ENCODE data around the gene MANBA.
"Not testable (repeated sequence)": the region's sequence is repeated elsewhere in the genome, so short reads cannot be mapped to it uniquely, and the experiment has no call there.

MANBA gene

GRCh38 chr4:102736636-102737549 lies 23.9 kb downstream of the MANBA start:
- Histone ChIP-seq H3K36me3 (ENCODE audit: insufficient read depth, low read length) (no peaks in the 10 kb centered on the region), H3K27me3 (ENCODE audit: insufficient read depth, low read length) (no peaks in the 10 kb centered on the region), H3K4me1 (ENCODE audit: control insufficient read depth, insufficient read depth, low read length, unreplicated experiment) (peaks cover 5% of the 10 kb centered on the region), H3K79me2 (ENCODE audit: control insufficient read depth, insufficient read depth, low read length, unreplicated experiment) (no peaks in the 10 kb centered on the region), H2AFZ (ENCODE audit: low read length, unreplicated experiment) (no peak overlapping the region), H3K4me3 (ENCODE audit: low read depth, low read length) (no peak overlapping the region), H3K27ac (ENCODE audit: low read depth, low read length) (no peak overlapping the region)

- Histone ChIP-seq H3K36me3 (ENCODE audit: insufficient read depth, low read length) (no peaks in the 10 kb centered on the region), H2AFZ (ENCODE audit: low read length, unreplicated experiment) (no peak overlapping the region), H3K4me1 (ENCODE audit: control insufficient read depth, insufficient read depth, low read length, unreplicated experiment) (peaks cover 5% of the 10 kb centered on the region), H3K79me2 (ENCODE audit: control insufficient read depth, insufficient read depth, low read length, unreplicated experiment) (no peaks in the 10 kb centered on the region), H3K27ac (ENCODE audit: low read depth, low read length) (no peak overlapping the region), H3K27me3 (ENCODE audit: insufficient read depth, low read length) (no peaks in the 10 kb centered on the region), H3K4me3 (ENCODE audit: low read depth, low read length) (no peak overlapping the region)
These were observed 25.2 kb downstream of the MANBA start for GRCh38 chr4:102735582-102735981.

- Histone ChIP-seq H3K27ac (ENCODE audit: low read depth, low read length) (no peak overlapping the region), H3K4me1 (ENCODE audit: control insufficient read depth, insufficient read depth, low read length, unreplicated experiment) (peaks cover 5% of the 10 kb centered on the region), H3K27me3 (ENCODE audit: insufficient read depth, low read length) (no peaks in the 10 kb centered on the region), H3K4me3 (ENCODE audit: low read depth, low read length) (no peak overlapping the region), H3K79me2 (ENCODE audit: control insufficient read depth, insufficient read depth, low read length, unreplicated experiment) (no peaks in the 10 kb centered on the region), H2AFZ (ENCODE audit: low read length, unreplicated experiment) (no peak overlapping the region), H3K36me3 (ENCODE audit: insufficient read depth, low read length) (no peaks in the 10 kb centered on the region)
These were observed 26.0 kb downstream of the MANBA start for GRCh38 chr4:102734591-102735385.

- no peak overlapping the region for H3K4me3 ChIP-seq (ENCODE audit: low read depth, low read length)
- no peak overlapping the region for H2AFZ ChIP-seq (ENCODE audit: low read length, unreplicated experiment)
- H3K27ac ChIP-seq (ENCODE audit: low read depth, low read length): no peak overlapping the region
- H3K27me3 ChIP-seq (ENCODE audit: insufficient read depth, low read length): no peaks in the 10 kb centered on the region
- H3K36me3 ChIP-seq (ENCODE audit: insufficient read depth, low read length): no peaks in the 10 kb centered on the region
- H3K4me1 ChIP-seq (ENCODE audit: control insufficient read depth, insufficient read depth, low read length, unreplicated experiment): peaks cover 5% of the 10 kb centered on the region
- H3K79me2 ChIP-seq (ENCODE audit: control insufficient read depth, insufficient read depth, low read length, unreplicated experiment): no peaks in the 10 kb centered on the region
These were observed 26.7 kb downstream of the MANBA start for GRCh38 chr4:102734116-102734515.

- H2AFZ ChIP-seq (ENCODE audit: low read length, unreplicated experiment): no peak overlapping the region
- H3K4me1 ChIP-seq (ENCODE audit: control insufficient read depth, insufficient read depth, low read length, unreplicated experiment): peaks cover 5% of the 10 kb centered on the region
- H3K36me3 ChIP-seq (ENCODE audit: insufficient read depth, low read length): no peaks in the 10 kb centered on the region
- H3K27me3 ChIP-seq (ENCODE audit: insufficient read depth, low read length): no peaks in the 10 kb centered on the region
- no peak overlapping the region for H3K27ac ChIP-seq (ENCODE audit: low read depth, low read length)
- no peaks in the 10 kb centered on the region for H3K79me2 ChIP-seq (ENCODE audit: control insufficient read depth, insufficient read depth, low read length, unreplicated experiment)
- H3K4me3 ChIP-seq (ENCODE audit: low read depth, low read length): no peak overlapping the region
These were observed 27.7 kb downstream of the MANBA start for GRCh38 chr4:102733084-102733483.

GRCh38 chr4:102732678-102733077 lies 28.1 kb downstream of the MANBA start:
- no peak overlapping the region for H3K4me3 ChIP-seq (ENCODE audit: low read depth, low read length)

GRCh38 chr4:102730968-102731533 lies 29.7 kb downstream of the MANBA start:
- no peaks in the 10 kb centered on the region for H3K79me2 ChIP-seq (ENCODE audit: control insufficient read depth, insufficient read depth, low read length, unreplicated experiment)
- H3K27ac ChIP-seq (ENCODE audit: low read depth, low read length): no peak overlapping the region
- H2AFZ ChIP-seq (ENCODE audit: low read length, unreplicated experiment): no peak overlapping the region

More at GRCh38 chr4:102732678-102733077, 28.1 kb downstream of the MANBA start:
- Histone ChIP-seq H3K4me1 (ENCODE audit: control insufficient read depth, insufficient read depth, low read length, unreplicated experiment) (peaks cover 5% of the 10 kb centered on the region), H3K79me2 (ENCODE audit: control insufficient read depth, insufficient read depth, low read length, unreplicated experiment) (no peaks in the 10 kb centered on the region), H3K27ac (ENCODE audit: low read depth, low read length) (no peak overlapping the region), H3K36me3 (ENCODE audit: insufficient read depth, low read length) (no peaks in the 10 kb centered on the region), H3K27me3 (ENCODE audit: insufficient read depth, low read length) (no peaks in the 10 kb centered on the region), H2AFZ (ENCODE audit: low read length, unreplicated experiment) (no peak overlapping the region)

GRCh38 chr4:102729486-102729885 lies 31.3 kb downstream of the MANBA start:
- H3K4me3 ChIP-seq (ENCODE audit: low read depth, low read length); H3K36me3 ChIP-seq (ENCODE audit: insufficient read depth, low read length); H3K27me3 ChIP-seq (ENCODE audit: insufficient read depth, low read length); H3K27ac ChIP-seq (ENCODE audit: low read depth, low read length); H3K79me2 ChIP-seq (ENCODE audit: control insufficient read depth, insufficient read depth, low read length, unreplicated experiment); H2AFZ ChIP-seq (ENCODE audit: low read length, unreplicated experiment); H3K4me1 ChIP-seq (ENCODE audit: control insufficient read depth, insufficient read depth, low read length, unreplicated experiment): not testable (repeated sequence)

More at GRCh38 chr4:102730968-102731533, 29.7 kb downstream of the MANBA start:
- Histone ChIP-seq H3K36me3 (ENCODE audit: insufficient read depth, low read length) (no peaks in the 10 kb centered on the region), H3K27me3 (ENCODE audit: insufficient read depth, low read length) (no peaks in the 10 kb centered on the region), H3K4me3 (ENCODE audit: low read depth, low read length) (no peak overlapping the region), H3K4me1 (ENCODE audit: control insufficient read depth, insufficient read depth, low read length, unreplicated experiment) (peaks cover 5% of the 10 kb centered on the region)

- not testable (repeated sequence) for H3K27me3 ChIP-seq (ENCODE audit: insufficient read depth, low read length); H3K4me1 ChIP-seq (ENCODE audit: control insufficient read depth, insufficient read depth, low read length, unreplicated experiment); H3K36me3 ChIP-seq (ENCODE audit: insufficient read depth, low read length); H3K27ac ChIP-seq (ENCODE audit: low read depth, low read length); H3K4me3 ChIP-seq (ENCODE audit: low read depth, low read length); H3K79me2 ChIP-seq (ENCODE audit: control insufficient read depth, insufficient read depth, low read length, unreplicated experiment); H2AFZ ChIP-seq (ENCODE audit: low read length, unreplicated experiment)
These were observed 33.8 kb downstream of the MANBA start for GRCh38 chr4:102726919-102727318.

- Histone ChIP-seq H3K4me3 (ENCODE audit: low read depth, low read length) (no peak overlapping the region), H3K36me3 (ENCODE audit: insufficient read depth, low read length) (no peaks in the 10 kb centered on the region), H3K79me2 (ENCODE audit: control insufficient read depth, insufficient read depth, low read length, unreplicated experiment) (no peaks in the 10 kb centered on the region), H2AFZ (ENCODE audit: low read length, unreplicated experiment) (no peak overlapping the region), H3K4me1 (ENCODE audit: control insufficient read depth, insufficient read depth, low read length, unreplicated experiment) (no peaks in the 10 kb centered on the region), H3K27me3 (ENCODE audit: insufficient read depth, low read length) (no peaks in the 10 kb centered on the region), H3K27ac (ENCODE audit: low read depth, low read length) (no peak overlapping the region)
These were observed 34.7 kb downstream of the MANBA start for GRCh38 chr4:102726068-102726467.
